22Rv1 (cell line): ENCODE data around the gene GABRR1.

Source experiments
- H3K27ac ChIP-seq: fragments of 450-650 bp; 2 replicates; pipeline ENCODE4 v1.5.1; 2017
- CTCF ChIP-seq: fragments of 450-650 bp; IDR thresholded peaks from 2 replicates; pipeline ENCODE4 v1.5.1; 2017; ENCODE audit warnings: mild to moderate bottlenecking
- ZFX ChIP-seq: fragments of 450-650 bp; IDR thresholded peaks from 2 replicates; pipeline ENCODE4 v1.6.1; 2017; ENCODE audit warnings: antibody characterized with exemption, borderline replicate concordance

GABRR1 gene

GRCh38 chr6:89217299-89217910 lies at the start of gene GABRR1:
TSS of gene GABRR1 (minus strand) at chr6:89217358. CDS start at chr6:89217322, 36 bp downstream.
- no peak for TF ChIP-seq ZFX
- no peak for TF ChIP-seq CTCF
- no peak within 1 kb of the TSS for H3K27ac ChIP-seq

GRCh38 chr6:89264296-89264695 lies 47.1 kb upstream of the GABRR1 start:
- TF ChIP-seq ZFX: no peak
- no peak for TF ChIP-seq CTCF
- H3K27ac ChIP-seq: no peak overlapping the region

GRCh38 chr6:89260832-89261231 lies 43.7 kb upstream of the GABRR1 start:
- H3K27ac ChIP-seq: no peak overlapping the region
- TF ChIP-seq ZFX (no peak), CTCF (no peak)

- no peak for TF ChIP-seq ZFX
- TF ChIP-seq CTCF: no peak
- no peak overlapping the region for H3K27ac ChIP-seq
These were observed 43.2 kb upstream of the GABRR1 start for GRCh38 chr6:89260310-89260709.

GRCh38 chr6:89258912-89259311 lies 41.8 kb upstream of the GABRR1 start:
- no peak for TF ChIP-seq CTCF
- TF ChIP-seq ZFX: no peak
- no peak overlapping the region for H3K27ac ChIP-seq

- H3K27ac ChIP-seq: no peak overlapping the region
- TF ChIP-seq CTCF (no peak), ZFX (no peak)
These were observed 40.6 kb upstream of the GABRR1 start for GRCh38 chr6:89257781-89258180.

- TF ChIP-seq ZFX: no peak
- no peak for TF ChIP-seq CTCF
- H3K27ac ChIP-seq: no peak overlapping the region
These were observed 40.2 kb upstream of the GABRR1 start for GRCh38 chr6:89257346-89257745.
